LoVo (cell line): ENCODE measurements around the gene TTLL10.

Experiments
- DNase-seq: peaks from one replicate; pipeline ENCODE4 v3.0.0-alpha.2; 2016; ENCODE audit warnings: low spot score

The TTLL10 gene

DNA sequence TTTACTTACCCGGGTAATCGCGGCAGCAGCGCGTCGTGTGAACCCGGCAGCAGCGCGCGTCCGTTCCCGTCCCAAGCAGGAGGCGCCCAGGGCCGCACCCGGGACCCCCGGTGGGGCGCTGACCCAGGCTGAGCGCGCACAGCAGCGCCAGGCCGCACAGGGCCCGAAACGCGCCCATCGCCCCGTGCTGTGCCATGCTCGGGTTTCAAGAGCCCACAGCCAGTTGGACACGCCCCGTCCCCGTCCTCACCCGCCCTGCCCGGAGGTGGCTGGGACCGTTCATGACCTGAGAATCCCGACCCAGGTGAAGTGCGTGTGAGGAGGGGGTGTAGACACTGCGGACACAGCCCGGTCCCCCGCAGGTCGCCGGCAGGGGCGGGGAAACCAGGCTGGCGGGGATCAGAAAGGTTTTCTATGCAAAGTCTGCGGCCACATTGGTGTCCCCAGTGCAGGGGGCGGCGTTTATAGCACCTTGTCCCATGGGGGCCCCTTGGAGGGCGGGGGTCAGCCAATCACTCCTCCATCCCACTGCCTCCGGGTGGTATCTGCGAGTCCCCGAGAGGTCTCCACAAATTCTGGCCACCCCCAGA is 32.8 kb downstream of the TTLL10 start, which contains the start of gene TNFRSF18:
Gene TNFRSF18 (minus strand): TSS at position 217 of the 590 bp plus-strand sequence. CDS start 21 bp downstream, at position 196.
- DNase-seq, result no peak

DNA sequence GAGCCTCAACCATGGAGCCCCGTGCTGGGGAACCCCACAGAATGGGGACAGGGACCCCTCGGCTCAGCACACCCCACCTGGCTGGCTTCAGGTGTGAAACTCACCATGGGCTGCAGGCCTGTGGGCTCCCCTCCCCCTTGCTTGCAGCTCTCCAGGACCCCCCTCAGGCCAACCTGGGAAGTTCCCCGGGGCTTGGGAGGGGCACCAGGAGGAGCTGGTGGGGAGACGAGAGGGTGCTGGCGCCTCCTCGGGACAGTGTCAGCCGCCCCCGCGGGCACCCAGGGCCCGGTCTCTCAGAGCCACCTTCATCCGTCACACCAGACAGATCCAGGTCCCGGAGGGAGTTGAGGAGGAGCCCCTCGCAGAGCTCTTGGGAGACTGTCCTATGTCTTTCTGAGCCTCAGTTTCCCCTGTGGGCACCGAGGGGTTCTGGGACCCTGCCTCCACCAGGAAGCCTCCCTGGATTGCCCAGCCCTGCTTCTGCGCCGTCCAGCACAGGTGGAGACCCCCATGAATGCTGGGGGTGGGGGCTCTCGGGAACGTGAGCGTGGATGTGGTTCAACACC is 33.4 kb downstream of the TTLL10 start:
- DNase-seq, result no peak

DNA sequence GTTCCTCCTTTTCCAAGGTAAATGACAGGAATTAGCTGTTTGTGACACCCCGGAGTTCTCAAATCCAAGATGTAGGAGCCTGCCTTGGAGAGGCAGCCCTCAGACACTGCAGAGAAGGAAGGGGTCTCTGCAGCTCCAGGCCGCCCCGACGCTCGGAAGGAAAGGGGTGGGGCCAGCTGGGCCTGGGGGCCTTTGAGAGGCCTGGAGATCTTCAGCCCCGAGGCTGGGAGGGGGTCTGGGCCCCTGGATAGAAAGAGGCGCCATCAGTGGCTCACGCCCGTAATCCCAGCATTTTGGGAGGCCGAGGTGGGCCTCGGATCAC is 33.9 kb downstream of the TTLL10 start:
- no peak for DNase-seq

DNA sequence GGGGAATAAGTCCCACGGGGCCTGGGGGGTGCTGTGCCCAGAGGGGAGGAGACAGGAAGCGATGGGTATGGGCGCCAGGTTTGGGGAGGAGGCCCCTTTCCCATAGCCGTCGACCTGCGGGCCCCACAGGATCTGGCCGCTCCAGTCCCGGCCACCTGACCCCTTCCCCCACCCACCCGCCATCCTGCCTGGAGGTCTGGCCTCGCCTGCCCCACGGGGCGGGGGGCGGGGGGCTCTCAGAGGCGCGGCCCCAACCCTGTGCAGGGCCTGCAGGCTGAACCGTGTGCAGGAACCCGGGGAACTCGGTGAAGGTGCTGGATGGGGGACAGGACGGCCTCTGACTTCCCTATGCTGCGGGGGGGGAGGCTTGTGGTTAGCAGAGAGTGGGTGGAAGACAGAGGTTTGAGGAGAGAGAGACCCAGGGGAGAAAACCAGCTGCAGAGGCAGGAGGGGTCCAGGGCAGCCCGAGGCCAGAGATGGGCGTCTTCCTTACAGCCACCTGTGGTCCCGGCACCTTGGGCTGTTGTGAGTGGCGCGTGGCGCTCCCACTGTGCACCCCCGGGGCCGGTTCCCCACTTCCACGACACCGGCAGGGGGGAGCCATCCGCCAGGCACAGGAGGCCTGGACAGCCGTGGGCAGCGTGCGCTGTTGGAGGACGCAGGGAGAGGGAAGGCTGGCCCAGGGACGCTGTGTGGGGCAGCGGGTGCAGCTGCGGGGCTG is 35.2 kb downstream of the TTLL10 start:
- no peak for DNase-seq

DNA sequence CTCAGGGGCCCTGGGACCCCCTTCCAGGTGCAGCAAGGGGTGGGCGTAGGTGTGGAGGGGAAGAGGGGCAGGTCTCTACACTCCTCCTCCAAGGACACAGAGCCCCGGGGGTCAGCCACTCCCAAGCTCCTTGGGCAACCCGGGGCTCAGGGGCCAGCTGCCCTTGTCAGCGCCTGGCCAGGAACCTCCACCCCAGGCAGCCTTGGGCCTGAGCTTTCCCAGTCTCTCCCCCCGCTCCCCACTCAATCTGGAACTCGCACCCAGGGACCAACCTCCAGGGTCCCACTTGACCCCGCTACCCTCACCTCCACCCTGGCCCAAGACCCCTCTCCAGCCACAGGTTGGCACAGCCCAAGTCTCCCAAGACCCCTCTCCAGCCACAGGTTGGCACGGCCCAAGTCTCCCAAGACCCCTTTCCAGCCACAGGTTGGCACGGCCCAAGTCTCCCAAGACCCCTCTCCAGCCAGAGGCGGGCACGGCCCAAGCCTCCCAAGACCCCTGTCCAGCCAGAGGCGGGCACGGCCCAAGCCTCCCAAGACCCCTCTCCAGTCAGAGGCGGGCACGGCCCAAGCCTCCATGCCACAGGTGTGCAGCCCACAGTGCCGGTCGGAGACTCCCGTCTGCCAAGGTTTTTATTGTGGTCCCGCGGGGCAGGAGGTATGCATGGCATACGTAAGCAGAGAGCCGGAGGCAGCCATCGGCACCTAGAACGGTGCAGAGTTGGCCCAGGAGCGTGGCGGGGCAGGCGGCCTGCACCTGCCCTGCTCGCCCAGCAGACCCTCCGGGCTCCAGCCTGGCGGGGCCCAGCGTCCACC is 37.3 kb downstream of the TTLL10 start:
- no peak for DNase-seq

DNA sequence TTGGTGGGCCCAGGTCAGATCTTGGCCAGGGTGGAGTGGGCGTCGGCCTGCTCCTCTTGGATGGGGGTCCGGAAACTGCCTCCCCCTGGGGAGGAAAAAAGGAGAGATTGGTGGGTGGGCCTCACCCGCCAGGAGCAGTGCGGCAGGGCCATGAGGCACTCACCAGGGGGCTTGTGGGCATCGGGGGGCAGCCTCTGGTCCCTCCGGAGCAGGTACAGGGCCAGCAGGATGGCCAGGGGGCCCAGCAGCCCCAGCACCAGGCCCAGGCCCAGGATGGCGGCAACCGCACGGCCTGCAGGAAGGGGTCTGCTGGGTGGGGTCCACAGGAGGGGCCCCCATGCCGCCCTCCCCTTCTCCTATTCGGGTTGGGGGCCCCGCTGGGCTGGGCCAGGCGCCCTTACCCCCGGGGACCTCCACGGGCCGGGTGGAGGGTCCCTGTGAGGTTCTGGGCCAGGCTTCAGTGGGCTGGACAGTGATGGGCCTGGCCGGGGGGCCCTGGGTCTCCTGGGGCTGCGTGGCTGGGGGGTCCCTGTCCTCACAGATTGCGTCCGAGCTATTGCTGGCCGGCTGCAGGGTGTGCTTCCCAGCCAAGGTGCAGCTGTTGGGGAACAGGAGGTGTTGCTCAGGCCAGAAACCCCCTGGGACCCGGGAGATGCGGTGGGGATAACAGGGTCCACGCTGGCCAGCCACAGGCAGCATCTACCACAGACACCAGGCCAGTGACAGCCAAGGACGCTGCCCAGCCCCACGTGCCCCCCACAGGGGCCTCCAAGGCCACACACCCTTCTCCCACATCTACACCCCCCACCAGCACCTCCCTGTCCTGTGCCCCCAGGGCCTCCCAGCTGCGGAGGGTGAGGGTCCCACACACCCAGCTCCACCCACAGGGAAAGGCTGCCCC is 38.1 kb downstream of the TTLL10 start:
- no peak for DNase-seq

DNA sequence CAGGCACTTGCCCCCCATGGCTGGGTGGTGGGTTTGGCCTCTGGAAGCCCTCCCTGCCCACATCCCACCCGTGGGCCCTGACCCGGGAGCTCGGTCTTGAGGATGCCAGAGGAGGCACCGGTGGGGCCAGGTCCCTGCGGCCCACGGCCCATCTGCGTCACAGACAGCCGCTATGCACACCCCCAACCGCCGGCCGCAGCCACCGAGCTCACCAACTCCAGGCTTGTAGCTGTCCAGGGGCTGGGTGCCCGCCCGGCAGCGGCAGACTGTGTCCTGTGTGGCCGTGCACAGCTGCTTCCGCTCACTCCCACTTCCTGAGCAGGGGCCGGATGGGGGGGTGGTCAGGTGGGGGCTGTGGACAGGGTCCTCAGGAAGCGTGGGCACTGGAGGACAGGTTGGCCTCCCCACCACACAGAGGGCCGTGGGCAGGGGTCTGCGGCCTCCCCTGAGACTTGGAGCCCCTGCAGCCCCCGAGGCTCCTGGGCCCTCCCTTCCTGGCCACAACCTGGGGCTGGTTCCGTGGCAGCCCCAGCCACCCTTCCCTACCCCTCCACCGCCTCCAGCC is 39.2 kb downstream of the TTLL10 start:
- DNase-seq, result no peak

GRCh38 chr1:1213345-1214265 is 39.9 kb downstream of the TTLL10 start, which contains the start of gene TNFRSF4:
Gene TNFRSF4 (minus strand): TSS chr1:1214153. CDS start chr1:1214127, 26 bp downstream.
- no peak for DNase-seq

GRCh38 chr1:1215080-1215676 is 41.5 kb downstream of the TTLL10 start:
- no peak for DNase-seq

- DNase-seq, result no peak
Measured at GRCh38 chr1:1215881-1216605, 42.4 kb downstream of the TTLL10 start.

GRCh38 chr1:1216770-1217620 is 43.3 kb downstream of the TTLL10 start:
- DNase-seq, result no peak

DNA sequence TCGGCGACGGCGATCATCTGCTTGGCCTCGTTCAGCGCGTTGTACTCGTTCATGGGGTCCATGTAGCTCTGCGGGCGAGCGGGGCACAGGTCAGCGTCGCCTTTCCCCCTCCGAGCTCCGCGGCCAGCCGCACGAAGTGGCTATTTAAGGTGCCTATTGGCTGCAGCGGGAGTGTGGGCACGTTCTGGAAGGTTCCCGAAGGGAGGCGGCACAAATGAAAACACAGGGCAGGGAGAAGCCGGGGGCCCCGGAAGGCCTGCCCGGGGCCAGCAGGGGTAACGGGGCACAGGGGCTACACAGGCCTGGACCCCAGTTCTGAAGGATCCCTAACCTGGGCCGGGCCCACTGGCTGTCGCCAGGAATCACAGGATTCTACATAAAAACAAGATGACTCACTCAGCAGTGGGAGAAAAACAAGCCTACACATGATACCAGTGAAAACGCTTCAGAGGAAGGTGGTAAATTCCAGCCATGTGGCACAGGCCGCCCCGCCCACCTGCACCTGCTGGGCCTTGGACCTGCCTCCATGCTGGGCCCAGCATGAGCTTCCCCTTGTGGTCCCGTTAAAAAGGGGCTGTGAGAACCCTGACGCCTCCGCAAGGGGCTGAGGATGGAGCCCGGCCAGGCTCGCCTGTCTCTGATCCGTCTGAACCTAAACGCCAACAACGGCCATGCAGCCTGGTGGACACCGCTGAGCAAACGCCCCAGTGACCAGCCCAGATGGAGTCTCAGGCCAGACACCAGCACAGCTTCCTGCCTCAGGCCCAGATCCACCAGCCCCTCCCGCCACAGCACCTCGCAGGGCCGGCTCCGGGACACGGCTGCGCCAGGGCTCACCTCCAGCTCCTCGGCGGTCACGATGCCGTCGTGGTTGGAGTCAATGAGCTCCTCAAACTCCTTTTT is 44.2 kb downstream of the TTLL10 start:
- peak; percentile 77 for DNase-seq

GRCh38 chr1:1218524-1219200 is 45.0 kb downstream of the TTLL10 start:
- no peak for DNase-seq

DNA sequence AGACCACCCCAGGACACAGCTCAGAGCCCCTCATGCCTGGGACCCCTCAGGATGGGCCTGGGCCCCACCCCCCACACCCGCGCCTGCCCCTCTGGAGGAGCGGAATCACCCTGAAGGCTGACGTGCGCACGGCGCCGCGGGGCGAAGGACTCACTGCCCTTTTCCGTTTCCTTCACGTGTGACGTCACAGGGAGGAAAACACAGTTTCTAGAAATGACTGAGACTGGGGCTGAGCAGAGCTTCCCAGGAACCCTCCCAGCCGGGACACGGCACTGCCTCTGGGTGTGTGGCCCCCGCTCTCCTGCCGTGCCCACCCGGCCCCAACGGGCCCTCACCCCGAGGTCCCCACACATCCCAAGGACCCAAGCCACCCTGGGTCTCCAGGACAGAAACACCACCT is 45.7 kb downstream of the TTLL10 start:
- no peak for DNase-seq

DNA sequence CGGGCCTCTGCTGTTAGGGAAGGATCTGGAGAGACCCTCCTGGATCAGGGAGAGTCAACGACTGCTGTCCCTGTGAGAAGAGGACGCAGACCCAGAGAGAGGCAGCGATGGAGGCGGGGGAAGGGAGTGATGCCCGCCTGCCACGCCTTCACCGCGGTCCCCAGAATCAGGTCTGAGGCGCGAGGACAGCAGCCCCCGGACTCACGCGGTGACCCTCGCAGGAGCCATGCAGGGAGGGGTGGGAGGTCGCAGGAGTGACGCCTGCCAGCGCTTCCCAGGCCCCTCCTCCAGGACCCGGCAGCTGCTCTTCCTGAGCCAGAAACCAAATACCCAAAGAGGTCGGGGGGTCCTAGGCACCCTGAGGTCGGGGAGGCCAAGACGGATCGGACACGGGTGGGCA is 46.5 kb downstream of the TTLL10 start:
- DNase-seq, result no peak

GRCh38 chr1:1221887-1222574 is 48.4 kb downstream of the TTLL10 start:
- no peak for DNase-seq
